Tibial nerve (tissue), 4 donors: ENCODE results near the gene ZFYVE19. TPM values are rescaled to one million over a fixed set of nuclear protein-coding genes. Genes with fewer than 3 reads are reported as not detected.
A peak's percentile ranks its signal among the peaks of the same experiment; 100 is the strongest.

ENCODE experiments used
- DNase-seq, 2 donors: peaks; one replicate each; pipeline ENCODE4 v3.0.0-alpha.2; 2019; ENCODE audit warnings: low spot score in 2 of 2
- H3K27ac ChIP-seq, 4 donors: fragments of 200-600 bp; sonication (generic) in 3 of 4; one replicate each; pipeline ENCODE4 v1.5.1; 2017 to 2019; ENCODE audit warnings: mild to moderate bottlenecking in 1 of 4
- H3K27me3 ChIP-seq, 2 donors: fragments of 200-600 bp; sonication (generic) in 1 of 2; one replicate each; pipeline versions ENCODE4 v1.5.1 to v1.6.0; 2017 to 2019
- H3K36me3 ChIP-seq, 3 donors: fragments of 200-600 bp; sonication (generic); one replicate each; pipeline ENCODE4 v1.5.1; 2018 to 2019
- H3K4me1 ChIP-seq, 4 donors: fragments of 200-600 bp; sonication (generic) in 3 of 4; one replicate each; pipeline ENCODE4 v1.5.1; 2017 to 2019
- H3K4me3 ChIP-seq, 4 donors: fragments of 200-600 bp; sonication (generic) in 3 of 4; one replicate each; pipeline ENCODE4 v1.5.1; 2017 to 2019; ENCODE audit warnings: mild to moderate bottlenecking in 1 of 4, moderate library complexity in 1 of 4
- H3K9me3 ChIP-seq, 4 donors: fragments of 200-600 bp; sonication (generic) in 3 of 4; one replicate each; pipeline ENCODE4 v1.5.1; 2017 to 2019
- EP300 ChIP-seq, 2 donors: sonication (generic); formaldehyde crosslinking; IDR thresholded peaks; one replicate each; pipeline ENCODE4 v1.6.1; 2017; ENCODE audit warnings: antibody characterized with exemption in 2 of 2, mild to moderate bottlenecking in 1 of 2
- POLR2A ChIP-seq, 2 donors: fragments of 450-650 bp; IDR thresholded peaks; one replicate each; pipeline ENCODE4 v1.6.1; 2017; ENCODE audit warnings: antibody characterized with exemption in 2 of 2, mild to moderate bottlenecking in 2 of 2, moderate library complexity in 2 of 2
- WGBS, 2 donors: methylation state at CpG; one replicate each; pipeline ENCODE4 v1.1.5; 2018; 5-methylcytosine and 5-hydroxymethylcytosine counted together
- total RNA-seq, 4 donors: library from RNA; depleted of rRNA; stranded (reverse); fragments of >200 nt; gene quantifications; one replicate each; pipeline ENCODE4 v1.1.0, GENCODE V29; 2016
- TF ChIP-seq, protein P1 (sequence below), 5 experiments: fragments of 200-600 bp in 3 of 5; fragments of 450-650 bp in 2 of 5; sonication (generic) in 3 of 5; IDR thresholded peaks; one replicate each; pipeline ENCODE4 v1.5.1; 2016 to 2019; ENCODE audit warnings: antibody characterized with exemption in 5 of 5, mild to moderate bottlenecking in 3 of 5, moderate library complexity in 2 of 5

ZFYVE19 gene
- total RNA-seq, 4 donors from 2014 or later, result 19.0 to 48.5 (median 34.2) TPM

GRCh38 chr15:40845511-40846284 lies 38.8 kb downstream of the ZFYVE19 start:
- 82 to 88% methylated on average over 8 of the region's 8 CpGs for WGBS, 2 donors
- Histone ChIP-seq H3K27me3 (peaks cover 0 to 30% of the 10 kb centered on the region in 2 donors), H3K4me3 (peak overlapping the region in 1 of 4 donors; percentile 3)

DNA sequence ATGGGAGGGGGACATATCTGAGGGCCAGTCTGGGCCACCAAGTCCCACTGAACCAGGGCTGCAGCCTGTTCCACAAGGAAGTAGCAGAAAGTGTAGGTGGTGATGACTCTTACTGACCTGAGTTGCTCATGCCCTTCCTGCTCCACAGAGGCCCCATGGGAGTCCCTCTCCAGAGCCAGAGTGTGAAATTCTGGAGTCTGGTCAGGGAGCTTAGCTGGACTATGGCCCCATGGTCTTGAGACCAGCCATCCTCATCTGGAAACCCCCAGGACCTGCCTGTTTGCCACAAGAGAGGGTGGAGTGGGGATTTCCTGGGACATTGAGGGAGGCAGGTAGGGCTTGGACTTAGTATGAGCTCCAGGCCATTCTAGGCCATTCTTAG lies 39.9 kb downstream of the ZFYVE19 start:
- Histone ChIP-seq H3K27me3 (peaks cover 0 to 30% of the 10 kb centered on the region in 2 donors), H3K4me1 (peaks cover 0 to 20% (median 11%) of the 10 kb centered on the region in 4 donors), H3K9me3 (no peaks in the 10 kb centered on the region), H3K4me3 (no peak overlapping the region), H3K36me3 (no peaks in the 10 kb centered on the region), H3K27ac (peak overlapping the region in 2 of 4 donors; percentile 25 to 78)
- DNase-seq, result no peak
- no peak for TF ChIP-seq EP300 (IDR thresholded peaks at IDR 0.05)
- TF ChIP-seq POLR2A (IDR thresholded peaks at IDR 0.05), result no peak
- TF ChIP-seq, protein P1, sequence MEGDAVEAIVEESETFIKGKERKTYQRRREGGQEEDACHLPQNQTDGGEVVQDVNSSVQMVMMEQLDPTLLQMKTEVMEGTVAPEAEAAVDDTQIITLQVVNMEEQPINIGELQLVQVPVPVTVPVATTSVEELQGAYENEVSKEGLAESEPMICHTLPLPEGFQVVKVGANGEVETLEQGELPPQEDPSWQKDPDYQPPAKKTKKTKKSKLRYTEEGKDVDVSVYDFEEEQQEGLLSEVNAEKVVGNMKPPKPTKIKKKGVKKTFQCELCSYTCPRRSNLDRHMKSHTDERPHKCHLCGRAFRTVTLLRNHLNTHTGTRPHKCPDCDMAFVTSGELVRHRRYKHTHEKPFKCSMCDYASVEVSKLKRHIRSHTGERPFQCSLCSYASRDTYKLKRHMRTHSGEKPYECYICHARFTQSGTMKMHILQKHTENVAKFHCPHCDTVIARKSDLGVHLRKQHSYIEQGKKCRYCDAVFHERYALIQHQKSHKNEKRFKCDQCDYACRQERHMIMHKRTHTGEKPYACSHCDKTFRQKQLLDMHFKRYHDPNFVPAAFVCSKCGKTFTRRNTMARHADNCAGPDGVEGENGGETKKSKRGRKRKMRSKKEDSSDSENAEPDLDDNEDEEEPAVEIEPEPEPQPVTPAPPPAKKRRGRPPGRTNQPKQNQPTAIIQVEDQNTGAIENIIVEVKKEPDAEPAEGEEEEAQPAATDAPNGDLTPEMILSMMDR (IDR thresholded peaks at IDR 0.05), result no peak

More at GRCh38 chr15:40845511-40846284, 38.8 kb downstream of the ZFYVE19 start:
- H3K4me1 ChIP-seq, result peaks cover 0 to 20% (median 11%) of the 10 kb centered on the region in 4 donors
- TF ChIP-seq, protein P1 (IDR thresholded peaks at IDR 0.05), result no peak
- TF ChIP-seq EP300 (IDR thresholded peaks at IDR 0.05) (no peak), POLR2A (IDR thresholded peaks at IDR 0.05) (no peak)
- DNase-seq, result no peak
- H3K27ac ChIP-seq, result peak overlapping the region in 1 of 4 donors; percentile 78
- H3K9me3 ChIP-seq, result no peaks in the 10 kb centered on the region
- H3K36me3 ChIP-seq, result no peaks in the 10 kb centered on the region

DNA sequence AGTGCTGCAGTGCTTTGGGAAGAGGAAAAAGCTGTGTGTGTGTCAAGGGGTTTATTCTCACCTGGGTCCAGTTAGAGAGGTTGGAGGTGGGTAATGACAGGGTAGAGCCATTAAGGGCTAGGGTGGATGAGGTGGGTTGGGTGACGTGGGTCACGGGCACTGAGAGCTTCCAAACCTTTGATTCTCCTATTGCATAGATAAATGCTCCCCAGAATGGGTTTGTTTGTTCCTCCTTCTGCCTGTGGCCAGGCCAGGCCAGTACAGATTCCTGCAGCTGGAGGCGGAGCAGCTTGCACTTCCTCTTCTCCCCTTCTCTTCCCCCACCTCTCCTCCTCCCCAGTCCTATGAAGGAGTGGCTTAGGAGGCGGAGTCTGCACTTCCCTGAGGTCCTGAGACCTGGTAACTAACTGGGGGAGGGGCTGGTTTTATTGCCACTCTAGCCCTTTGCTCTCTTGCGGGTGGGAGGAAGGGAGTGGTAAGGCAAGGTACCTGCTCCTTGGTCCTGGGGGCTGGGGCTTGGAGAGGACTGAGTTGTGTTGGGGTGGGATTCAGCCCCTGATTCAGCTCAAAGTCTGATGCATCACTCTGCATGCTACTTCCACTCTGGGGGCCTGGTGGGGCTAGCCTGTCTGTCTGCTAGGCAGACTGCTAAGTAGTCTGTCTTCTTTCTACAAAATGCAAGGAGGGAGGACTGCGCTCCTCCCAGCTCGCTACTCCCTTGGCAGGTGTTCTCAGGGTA lies 40.5 kb downstream of the ZFYVE19 start:
- TF ChIP-seq, protein P1 (IDR thresholded peaks at IDR 0.05), result no peak
- TF ChIP-seq EP300 (IDR thresholded peaks at IDR 0.05), result no peak
- TF ChIP-seq POLR2A (IDR thresholded peaks at IDR 0.05), result no peak
- WGBS, 2 donors, result 74 to 76% methylated on average over 7 of the region's 7 CpGs
- Histone ChIP-seq H3K9me3 (no peaks in the 10 kb centered on the region), H3K4me3 (no peak overlapping the region), H3K4me1 (peaks cover 0 to 20% (median 11%) of the 10 kb centered on the region in 4 donors), H3K27ac (peak overlapping the region in 1 of 4 donors; percentile 78), H3K36me3 (no peaks in the 10 kb centered on the region), H3K27me3 (peaks cover 0 to 30% of the 10 kb centered on the region in 2 donors)
- DNase-seq, result peak in 1 of 2 donors; percentile 43

DNA sequence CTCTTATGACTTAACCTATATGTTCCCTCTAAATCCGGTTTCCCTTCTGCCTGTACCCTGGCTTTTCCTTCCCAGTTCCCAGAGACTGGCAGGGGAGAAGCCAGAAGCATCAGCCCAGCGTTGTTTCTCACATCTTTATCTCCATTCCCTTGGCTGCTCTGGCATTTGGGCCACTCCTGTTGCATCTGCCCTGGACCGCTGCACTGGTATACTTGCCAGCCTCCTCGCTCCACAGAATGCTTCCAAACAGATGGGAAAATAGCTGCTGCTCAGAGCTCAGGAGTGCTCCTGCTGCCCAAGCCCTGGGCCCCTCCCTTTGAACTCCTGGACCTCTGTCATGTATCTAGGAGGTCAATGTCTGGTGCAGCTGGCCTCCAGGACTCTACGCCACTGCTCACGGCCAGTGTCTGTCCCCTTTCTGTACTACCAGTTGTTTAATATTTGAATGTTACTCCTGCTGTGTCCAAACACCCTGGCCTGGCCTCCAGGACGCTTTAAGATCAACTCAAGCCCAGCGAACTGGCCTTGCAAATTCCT lies 43.8 kb downstream of the ZFYVE19 start:
- H3K27ac ChIP-seq, result no peak overlapping the region
- H3K9me3 ChIP-seq, result no peaks in the 10 kb centered on the region
- TF ChIP-seq POLR2A (IDR thresholded peaks at IDR 0.05), result no peak
- TF ChIP-seq, protein P1 (IDR thresholded peaks at IDR 0.05), result no peak
- no peak for TF ChIP-seq EP300 (IDR thresholded peaks at IDR 0.05)
- no peak for DNase-seq
- 81 to 88% methylated on average over 8 of the region's 8 CpGs for WGBS, 2 donors
- H3K4me1 ChIP-seq, result peaks cover 0 to 6% (median 0%) of the 10 kb centered on the region in 4 donors
- peaks cover 0 to 6% of the 10 kb centered on the region in 2 donors for H3K27me3 ChIP-seq
- H3K4me3 ChIP-seq, result no peak overlapping the region
- no peaks in the 10 kb centered on the region for H3K36me3 ChIP-seq
